ENCODE measurements around the gene CA4. TPM values are rescaled to one million over a fixed set of nuclear protein-coding genes. Genes with fewer than 3 reads are reported as not detected.
"Not testable (repeated sequence)": the region's sequence is repeated elsewhere in the genome, so short reads cannot be mapped to it uniquely, and the experiment has no call there.

CA4 gene
- total RNA-seq, 1 experiment from 2014 or later, result 1.7 TPM

DNA sequence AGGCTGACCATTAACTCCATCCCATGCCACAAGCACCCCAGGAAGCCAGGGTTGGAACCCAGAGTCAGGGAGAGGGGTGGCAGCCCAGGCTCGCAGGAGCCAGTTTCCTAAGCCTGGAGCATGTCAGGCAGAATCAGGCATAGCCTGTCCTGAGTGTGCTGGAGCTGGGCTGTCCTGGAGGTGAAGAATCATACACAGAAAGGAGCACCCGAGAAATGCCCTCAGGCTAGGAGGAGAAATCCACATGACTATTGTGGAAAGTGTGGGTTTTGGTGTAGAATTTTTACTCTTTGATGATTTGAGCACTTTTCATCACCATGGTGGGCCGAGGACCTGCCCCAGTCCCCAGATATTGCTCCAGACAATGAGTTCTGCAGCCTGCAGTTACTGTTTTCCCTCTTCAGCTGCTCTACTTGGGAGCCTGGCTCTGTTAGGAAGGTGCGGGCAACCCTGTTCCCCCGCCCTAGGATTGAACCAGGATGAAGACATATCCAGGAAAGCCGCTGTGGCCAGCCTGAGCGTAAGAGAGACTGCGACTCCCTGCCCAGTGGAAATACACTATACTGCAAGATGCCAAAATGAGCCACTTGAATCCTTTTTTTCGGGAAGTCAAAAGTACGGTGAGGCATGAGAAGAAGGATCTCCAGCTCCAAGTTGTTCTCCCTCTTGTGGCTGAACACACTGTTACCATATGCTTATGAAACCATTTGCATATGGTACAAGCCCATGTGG, 42.1 kb upstream of the CA4 start:
- Histone ChIP-seq H2BK15ac (ENCODE audit: low read depth, low read length) (no peak overlapping the region), H4K20me1 (ENCODE audit: control insufficient read depth, insufficient read depth, insufficient read length) (no peaks in the 10 kb centered on the region), H2BK12ac (ENCODE audit: insufficient read length, low read depth, low read length) (no peak overlapping the region), H2BK120ac (ENCODE audit: low read depth, low read length, poor library complexity, severe bottlenecking) (no peak overlapping the region), H2AFZ (ENCODE audit: low read length) (no peak overlapping the region), H3K4me2 (ENCODE audit: insufficient read depth, insufficient read length, low read length) (no peak overlapping the region), H3K79me2 (ENCODE audit: insufficient read depth, low read length) (no peaks in the 10 kb centered on the region), H3K79me1 (ENCODE audit: insufficient read depth, low read depth, low read length, poor library complexity, severe bottlenecking) (no peaks in the 10 kb centered on the region), H2AK5ac (ENCODE audit: insufficient read length, low read length) (no peak overlapping the region), H3K27me3 (ENCODE audit: insufficient read depth, low read length) (no peaks in the 10 kb centered on the region), H3K4ac (ENCODE audit: low read depth, low read length) (no peak overlapping the region), H3K9me3 (ENCODE audit: control insufficient read depth, low read depth, low read length) (no peaks in the 10 kb centered on the region), H3K23me2 (ENCODE audit: insufficient read length, low read depth, low read length, poor library complexity, severe bottlenecking) (no peaks in the 10 kb centered on the region), H3K4me1 (ENCODE audit: insufficient read depth, low read length) (no peaks in the 10 kb centered on the region; the same call in 1 of the 2 replicates), H4K5ac (ENCODE audit: insufficient read length, low read depth, low read length) (no peak overlapping the region), H3T11ph (ENCODE audit: low read length) (no peak overlapping the region), H3K18ac (ENCODE audit: insufficient read length, low read depth, low read length) (no peak overlapping the region), H3K23ac (ENCODE audit: insufficient read length, low read depth, low read length) (no peak overlapping the region), H3K14ac (ENCODE audit: insufficient read depth, low read length) (no peak overlapping the region), H4K8ac (replicated peaks; ENCODE audit: insufficient read length, low read depth, low read length) (no peak overlapping the region), H3K9ac (ENCODE audit: extremely low read depth, insufficient read length, low read length) (no peak overlapping the region), H3K56ac (ENCODE audit: insufficient read length, low read depth, low read length) (no peak overlapping the region), H3K27ac (ENCODE audit: insufficient read length, low read depth, low read length) (no peak overlapping the region), H2BK5ac (ENCODE audit: insufficient read length, low read length) (no peak overlapping the region), H2BK20ac (ENCODE audit: low read depth, low read length, poor library complexity, severe bottlenecking) (no peak overlapping the region), H4K91ac (ENCODE audit: insufficient read length, low read depth, low read length) (no peak overlapping the region)
- no CpG with 5 or more reads among the region's 10 CpGs for WGBS (ENCODE audit: extremely low coverage, insufficient read length, low lambda C conversion rate)
- Mint-ChIP-seq H3K36me3 (ENCODE audit: insufficient read depth in 1 of 3, low read depth in 3 of 3) (no peaks in the 10 kb centered on the region), H3K4me3 (no peak overlapping the region), H3K4me1 (peaks cover 2 to 3% of the 10 kb centered on the region in 2 experiments; a peak in 2 of 4 replicates), H3K27me3 (ENCODE audit: low read depth) (no peaks in the 10 kb centered on the region; the same call in 1 of the 2 replicates), H3K9me3 (no peaks in the 10 kb centered on the region), H3K27ac (no peak overlapping the region; a peak in 1 of 7 replicates)
- DNase-seq, result no peak
- TF ChIP-seq CTCF (conservative IDR thresholded peaks at IDR 0.05), result no peak

GRCh38 chr17:60108309-60108708, 41.5 kb upstream of the CA4 start:
- H2BK15ac ChIP-seq (ENCODE audit: low read depth, low read length); H4K20me1 ChIP-seq (ENCODE audit: control insufficient read depth, insufficient read depth, insufficient read length); H3K4me1 Mint-ChIP-seq; H3K27me3 Mint-ChIP-seq (ENCODE audit: low read depth); H3K4me3 Mint-ChIP-seq; H3K4me1 ChIP-seq (ENCODE audit: insufficient read depth, low read length); H3K4me2 ChIP-seq (ENCODE audit: insufficient read depth, insufficient read length, low read length); H2BK120ac ChIP-seq (ENCODE audit: low read depth, low read length, poor library complexity, severe bottlenecking); H3K23ac ChIP-seq (ENCODE audit: insufficient read length, low read depth, low read length); H2BK5ac ChIP-seq (ENCODE audit: insufficient read length, low read length); H3K27me3 ChIP-seq (ENCODE audit: insufficient read depth, low read length); H2BK12ac ChIP-seq (ENCODE audit: insufficient read length, low read depth, low read length); DNase-seq; H3K36me3 Mint-ChIP-seq (ENCODE audit: insufficient read depth in 1 of 3, low read depth in 3 of 3); H3K9ac ChIP-seq (ENCODE audit: extremely low read depth, insufficient read length, low read length); H3K18ac ChIP-seq (ENCODE audit: insufficient read length, low read depth, low read length); H3K9me3 ChIP-seq (ENCODE audit: control insufficient read depth, low read depth, low read length); H3K4ac ChIP-seq (ENCODE audit: low read depth, low read length); H3K56ac ChIP-seq (ENCODE audit: insufficient read length, low read depth, low read length); H4K91ac ChIP-seq (ENCODE audit: insufficient read length, low read depth, low read length); H2AK5ac ChIP-seq (ENCODE audit: insufficient read length, low read length); H3T11ph ChIP-seq (ENCODE audit: low read length); H3K27ac Mint-ChIP-seq; H3K79me2 ChIP-seq (ENCODE audit: insufficient read depth, low read length); H3K9me3 Mint-ChIP-seq; H3K79me1 ChIP-seq (ENCODE audit: insufficient read depth, low read depth, low read length, poor library complexity, severe bottlenecking); H3K14ac ChIP-seq (ENCODE audit: insufficient read depth, low read length); H2AFZ ChIP-seq (ENCODE audit: low read length); H4K5ac ChIP-seq (ENCODE audit: insufficient read length, low read depth, low read length); H3K27ac ChIP-seq (ENCODE audit: insufficient read length, low read depth, low read length); H4K8ac ChIP-seq (replicated peaks; ENCODE audit: insufficient read length, low read depth, low read length); H3K23me2 ChIP-seq (ENCODE audit: insufficient read length, low read depth, low read length, poor library complexity, severe bottlenecking); H2BK20ac ChIP-seq (ENCODE audit: low read depth, low read length, poor library complexity, severe bottlenecking): not testable (repeated sequence)
- WGBS (ENCODE audit: extremely low coverage, insufficient read length, low lambda C conversion rate), result no CpG with 5 or more reads among the region's 1 CpG
